MM.1S (cell line): ENCODE results near the gene VSX2.

Experiments
- DNase-seq: peaks from one replicate; pipeline ENCODE4 v3.0.0-alpha.2; 2015
- H2AFZ ChIP-seq: fragments of 300-600 bp; sonication (generic); 2 replicates; pipeline ENCODE4 v1.6.0; 2016; ENCODE audit warnings: antibody characterized with exemption, low read length
- H3F3A ChIP-seq: fragments of 300-600 bp; sonication (generic); 2 replicates; pipeline ENCODE4 v1.6.1; 2016; ENCODE audit warnings: mild to moderate bottlenecking, antibody characterized with exemption, low read length, moderate library complexity, mixed read lengths; ENCODE audit not compliant: insufficient read depth
- H3K27ac ChIP-seq: fragments of 300-600 bp; sonication (generic); 2 replicates; pipeline ENCODE4 v1.5.1; 2016; ENCODE audit warnings: mild to moderate bottlenecking, low read length
- H3K27me3 ChIP-seq: fragments of 300-600 bp; sonication (generic); replicated peaks from 2 replicates; pipeline ENCODE4 v1.6.0; 2016; ENCODE audit warnings: low read length; ENCODE audit not compliant: insufficient read depth
- H3K36me3 ChIP-seq: fragments of 300-600 bp; sonication (generic); replicated peaks from 2 replicates; pipeline ENCODE4 v1.6.1; 2016; ENCODE audit warnings: mild to moderate bottlenecking, low read length, mixed read lengths; ENCODE audit not compliant: insufficient read depth
- H3K4me1 ChIP-seq: fragments of 300-600 bp; sonication (generic); 2 replicates; pipeline ENCODE4 v1.6.1; 2016; ENCODE audit warnings: low read length, mixed read lengths
- H3K4me2 ChIP-seq: fragments of 300-600 bp; sonication (generic); 2 replicates; pipeline ENCODE4 v1.6.0; 2016; ENCODE audit warnings: low read depth, low read length
- H3K4me3 ChIP-seq: fragments of 300-600 bp; sonication (generic); 2 replicates; pipeline ENCODE4 v1.5.1; 2016; ENCODE audit warnings: low read length, mixed read lengths
- H3K79me2 ChIP-seq: fragments of 300-600 bp; sonication (generic); 2 replicates; pipeline ENCODE4 v1.6.1; 2016; ENCODE audit warnings: mixed run types, low read length, mixed read lengths
- H3K9ac ChIP-seq: fragments of 300-600 bp; sonication (generic); 2 replicates; pipeline ENCODE4 v1.6.1; 2016; ENCODE audit warnings: low read length, mixed read lengths
- H3K9me2 ChIP-seq: fragments of 300-600 bp; sonication (generic); replicated peaks from 2 replicates; pipeline ENCODE4 v1.6.1; 2016; ENCODE audit warnings: mild to moderate bottlenecking, low read length, mixed read lengths; ENCODE audit not compliant: insufficient read depth
- H3K9me3 ChIP-seq: fragments of 300-600 bp; sonication (generic); replicated peaks from 2 replicates; pipeline ENCODE4 v1.6.1; 2016; ENCODE audit warnings: mild to moderate bottlenecking, low read length, mixed read lengths; ENCODE audit not compliant: insufficient read depth
- H4K20me1 ChIP-seq: fragments of 300-600 bp; sonication (generic); 2 replicates; pipeline ENCODE4 v1.6.1; 2016; ENCODE audit warnings: mild to moderate bottlenecking, low read length, moderate library complexity, mixed read lengths; ENCODE audit not compliant: insufficient read depth
- EZH2 ChIP-seq: fragments of 300-600 bp; sonication (generic); optimal IDR thresholded peaks from 2 replicates; pipeline ENCODE3; 2017; ENCODE audit warnings: low read depth, mild to moderate bottlenecking, antibody characterized with exemption, low read length, mixed read lengths
- EZH2phosphoT487 ChIP-seq: fragments of 300-600 bp; sonication (generic); IDR thresholded peaks from 2 replicates; pipeline ENCODE4 v1.6.1; 2018; ENCODE audit warnings: antibody characterized with exemption, low read length
- TF ChIP-seq, protein P1 (sequence below): fragments of 300-600 bp; sonication (generic); IDR thresholded peaks from 2 replicates; pipeline ENCODE4 v1.5.1; 2016; ENCODE audit warnings: antibody characterized with exemption, low read length, mixed read lengths

VSX2 gene

DNA sequence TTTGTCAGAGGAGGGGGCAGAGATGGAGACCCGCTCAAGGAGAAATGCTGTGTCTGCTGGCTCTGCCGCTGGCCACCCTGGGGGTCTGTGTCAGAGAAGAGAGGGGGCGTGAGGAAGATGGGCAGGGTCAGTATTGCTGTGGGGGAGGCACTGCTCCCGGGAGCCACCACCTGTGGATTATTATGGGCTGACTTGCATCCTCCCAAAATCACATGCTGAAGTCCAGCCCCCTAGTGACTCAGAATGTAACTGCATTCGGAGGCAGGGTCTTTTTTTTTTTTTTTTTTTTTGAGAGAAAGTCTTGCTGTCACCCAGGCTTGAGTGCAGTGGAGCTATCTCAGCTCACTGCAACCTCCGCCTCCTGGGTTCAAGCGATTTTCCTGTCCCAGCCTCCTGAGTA lies 51.2 kb downstream of the VSX2 start:
- Histone ChIP-seq H3K36me3 (no peaks in the 10 kb centered on the region), H3K4me1 (no peaks in the 10 kb centered on the region), H3K27ac (no peak overlapping the region)

DNA sequence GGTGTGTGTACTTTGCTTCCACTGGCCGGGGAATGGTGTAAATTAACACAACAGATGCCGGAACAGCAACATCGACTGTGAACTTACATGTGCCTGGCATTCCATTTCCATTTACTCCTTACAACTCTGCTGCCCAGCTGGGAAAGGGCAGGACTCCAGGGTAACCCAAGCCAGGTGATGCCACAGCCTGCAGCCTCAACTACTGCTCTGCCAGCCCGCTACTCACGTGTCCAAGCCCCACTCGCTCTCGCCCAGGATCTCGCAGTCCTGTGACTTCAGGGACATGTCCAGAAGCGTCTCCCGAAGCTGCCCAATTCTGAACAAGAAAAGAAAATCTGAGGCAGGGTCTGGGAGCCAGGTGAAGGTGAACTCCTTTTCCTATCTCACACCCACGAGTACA lies 52.8 kb downstream of the VSX2 start:
- Histone ChIP-seq H3K27ac (no peak overlapping the region), H3K36me3 (no peaks in the 10 kb centered on the region)

More for the DNA sequence above, 51.2 kb downstream of the VSX2 start:
- H3F3A ChIP-seq, result no peaks in the 10 kb centered on the region
- no peak overlapping the region for H3K4me2 ChIP-seq
- H2AFZ ChIP-seq, result no peak overlapping the region
- H3K79me2 ChIP-seq, result no peaks in the 10 kb centered on the region
- TF ChIP-seq EZH2 (no peak), EZH2phosphoT487 (no peak)
- TF ChIP-seq, protein P1, sequence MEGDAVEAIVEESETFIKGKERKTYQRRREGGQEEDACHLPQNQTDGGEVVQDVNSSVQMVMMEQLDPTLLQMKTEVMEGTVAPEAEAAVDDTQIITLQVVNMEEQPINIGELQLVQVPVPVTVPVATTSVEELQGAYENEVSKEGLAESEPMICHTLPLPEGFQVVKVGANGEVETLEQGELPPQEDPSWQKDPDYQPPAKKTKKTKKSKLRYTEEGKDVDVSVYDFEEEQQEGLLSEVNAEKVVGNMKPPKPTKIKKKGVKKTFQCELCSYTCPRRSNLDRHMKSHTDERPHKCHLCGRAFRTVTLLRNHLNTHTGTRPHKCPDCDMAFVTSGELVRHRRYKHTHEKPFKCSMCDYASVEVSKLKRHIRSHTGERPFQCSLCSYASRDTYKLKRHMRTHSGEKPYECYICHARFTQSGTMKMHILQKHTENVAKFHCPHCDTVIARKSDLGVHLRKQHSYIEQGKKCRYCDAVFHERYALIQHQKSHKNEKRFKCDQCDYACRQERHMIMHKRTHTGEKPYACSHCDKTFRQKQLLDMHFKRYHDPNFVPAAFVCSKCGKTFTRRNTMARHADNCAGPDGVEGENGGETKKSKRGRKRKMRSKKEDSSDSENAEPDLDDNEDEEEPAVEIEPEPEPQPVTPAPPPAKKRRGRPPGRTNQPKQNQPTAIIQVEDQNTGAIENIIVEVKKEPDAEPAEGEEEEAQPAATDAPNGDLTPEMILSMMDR, result peak; percentile 25; the same call in 1 of the 2 replicates
- no peak overlapping the region for H3K9ac ChIP-seq
- no peaks in the 10 kb centered on the region for H4K20me1 ChIP-seq
- H3K4me3 ChIP-seq, result no peak overlapping the region
- no peaks in the 10 kb centered on the region for H3K9me3 ChIP-seq
- peak; percentile 9 for DNase-seq
- H3K9me2 ChIP-seq, result no peaks in the 10 kb centered on the region
- H3K27me3 ChIP-seq, result no peaks in the 10 kb centered on the region

DNA sequence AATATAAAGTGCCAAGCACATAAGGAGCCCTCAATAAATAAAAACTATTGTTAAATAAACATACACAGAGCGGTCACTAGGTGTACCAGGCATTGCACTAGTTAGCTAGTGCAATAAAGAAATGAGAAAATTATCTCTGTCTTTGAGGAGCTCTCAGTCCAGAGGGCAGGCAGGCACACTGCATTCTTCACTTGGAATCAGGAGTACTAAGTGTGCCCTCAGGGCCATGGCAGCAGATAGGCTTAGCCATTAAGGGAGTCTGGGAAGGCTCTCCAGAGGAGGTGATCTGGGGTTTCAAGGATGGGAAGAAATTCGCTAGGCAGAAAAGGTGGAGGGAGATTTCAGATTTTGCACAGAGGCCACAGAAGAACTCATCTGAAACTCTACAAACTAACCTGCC lies 54.4 kb downstream of the VSX2 start:
- no peak overlapping the region for H3K27ac ChIP-seq
- no peaks in the 10 kb centered on the region for H3K36me3 ChIP-seq
- DNase-seq, result no peak
- no peak overlapping the region for H3K9ac ChIP-seq
- H3K27me3 ChIP-seq, result no peaks in the 10 kb centered on the region
- H3K79me2 ChIP-seq, result no peaks in the 10 kb centered on the region
- TF ChIP-seq, protein P1, result no peak
- TF ChIP-seq EZH2, result no peak
- TF ChIP-seq EZH2phosphoT487, result no peak
- no peaks in the 10 kb centered on the region for H3K4me1 ChIP-seq
- H4K20me1 ChIP-seq, result no peaks in the 10 kb centered on the region
- no peaks in the 10 kb centered on the region for H3F3A ChIP-seq
- no peaks in the 10 kb centered on the region for H3K9me3 ChIP-seq
- no peak overlapping the region for H3K4me2 ChIP-seq
- H2AFZ ChIP-seq, result no peak overlapping the region
- H3K9me2 ChIP-seq, result no peaks in the 10 kb centered on the region
- no peak overlapping the region for H3K4me3 ChIP-seq

More for the DNA sequence above, 52.8 kb downstream of the VSX2 start:
- H3K4me1 ChIP-seq, result no peaks in the 10 kb centered on the region
- no peaks in the 10 kb centered on the region for H3K9me3 ChIP-seq
- no peaks in the 10 kb centered on the region for H3K79me2 ChIP-seq
- TF ChIP-seq, protein P1, result no peak
- TF ChIP-seq EZH2, result no peak
- no peak for TF ChIP-seq EZH2phosphoT487
- no peak overlapping the region for H3K4me2 ChIP-seq
- no peak overlapping the region for H3K4me3 ChIP-seq
- no peaks in the 10 kb centered on the region for H3K9me2 ChIP-seq
- H2AFZ ChIP-seq, result no peak overlapping the region
- no peak for DNase-seq
- no peaks in the 10 kb centered on the region for H3F3A ChIP-seq
- H3K27me3 ChIP-seq, result no peaks in the 10 kb centered on the region
- no peaks in the 10 kb centered on the region for H4K20me1 ChIP-seq
- no peak overlapping the region for H3K9ac ChIP-seq
